ENCODE results near the gene TMEM140.

Gene TMEM140

GRCh38 chr7:135175931-135176330 lies 28.1 kb downstream of the TMEM140 start:
- no peak for DNase-seq

GRCh38 chr7:135177028-135177696 lies 29.3 kb downstream of the TMEM140 start:
- DNase-seq = no peak

- no peak for DNase-seq
Measured at GRCh38 chr7:135178364-135178763, 30.5 kb downstream of the TMEM140 start.

GRCh38 chr7:135179321-135179925 lies 31.6 kb downstream of the TMEM140 start:
- DNase-seq = no peak

GRCh38 chr7:135180122-135180521 lies 32.2 kb downstream of the TMEM140 start:
- no peak for DNase-seq

- no peak for DNase-seq
Measured at GRCh38 chr7:135181261-135181928, 33.5 kb downstream of the TMEM140 start.

GRCh38 chr7:135181929-135182678 lies 34.2 kb downstream of the TMEM140 start:
- no peak for DNase-seq

GRCh38 chr7:135183478-135183877 lies 35.6 kb downstream of the TMEM140 start:
- no peak for DNase-seq

GRCh38 chr7:135184254-135184841 lies 36.5 kb downstream of the TMEM140 start:
- no peak for DNase-seq

- DNase-seq = no peak
Measured at GRCh38 chr7:135185471-135186260, 37.8 kb downstream of the TMEM140 start.

GRCh38 chr7:135186261-135186540 lies 38.3 kb downstream of the TMEM140 start:
- no peak for DNase-seq

- DNase-seq = no peak
Measured at GRCh38 chr7:135186841-135187253, 39.0 kb downstream of the TMEM140 start.

GRCh38 chr7:135188298-135188984 lies 40.6 kb downstream of the TMEM140 start:
- DNase-seq = no peak

- no peak for DNase-seq
Measured at GRCh38 chr7:135189221-135189662, 41.4 kb downstream of the TMEM140 start.

- DNase-seq = no peak
Measured at GRCh38 chr7:135189961-135190360, 42.1 kb downstream of the TMEM140 start.

GRCh38 chr7:135190703-135191102 lies 42.8 kb downstream of the TMEM140 start:
- DNase-seq = no peak

GRCh38 chr7:135192914-135193536 lies 45.2 kb downstream of the TMEM140 start:
- no peak for DNase-seq

- no peak for DNase-seq
Measured at GRCh38 chr7:135193615-135194081, 45.8 kb downstream of the TMEM140 start.

GRCh38 chr7:135194494-135195095 lies 46.7 kb downstream of the TMEM140 start:
- DNase-seq = no peak

- no peak for DNase-seq
Measured at GRCh38 chr7:135195156-135195555, 47.3 kb downstream of the TMEM140 start.
